IMR-90 (cell line): ENCODE data around the gene RAB37. TPM values are rescaled to one million over a fixed set of nuclear protein-coding genes. Genes with fewer than 3 reads are reported as not detected.

Source experiments
- ATAC-seq: fragments of 200-7000 bp; cut with Tn5 transposase; 2 replicates; pipeline ENCODE4 v1.9.1; 2020; ENCODE audit warnings: low read depth, mild to moderate bottlenecking, moderate library complexity
- BruUV-seq: library from RNA; stranded (reverse); fragments of 400-500 nt; replicated peaks from 2 replicates; lab custom pipeline; 2021; lab: Mats Ljungman, UMichigan
- CTCF ChIA-PET: fragments of 300-600 bp; formaldehyde crosslinking; extraction: SDS; loops from one replicate; lab custom pipeline; 2021; ENCODE audit warnings: antibody characterized with exemption; lab: Yijun Ruan, JAX
- POLR2A ChIA-PET: fragments of 300-600 bp; sonication (Branson Sonifier 250); formaldehyde crosslinking; loops from one replicate; lab custom pipeline; 2022; ENCODE audit warnings: antibody characterized with exemption; ENCODE audit not compliant: unreplicated experiment; lab: Charles Lee
- DNase-seq: peaks from one replicate; pipeline ENCODE4 v3.0.0; 2013
- H2AFZ ChIP-seq: replicated peaks from 2 replicates; pipeline ENCODE3; 2013; ENCODE audit warnings: low read length, mild to moderate bottlenecking; ENCODE audit not compliant: poor library complexity
- H2AK5ac ChIP-seq: 2 replicates; pipeline ENCODE4 v1.6.1; 2013; ENCODE audit warnings: low read depth, low read length, inconsistent platforms
- H2AK9ac ChIP-seq: replicated peaks from 2 replicates; pipeline ENCODE3; 2013; ENCODE audit warnings: mild to moderate bottlenecking, low read depth, low read length, moderate library complexity; ENCODE audit not compliant: poor library complexity
- H2BK120ac ChIP-seq: 2 replicates; pipeline ENCODE4 v1.6.1; 2013; ENCODE audit warnings: low read depth, low read length, inconsistent platforms
- H2BK15ac ChIP-seq: 3 replicates; pipeline ENCODE4 v1.6.1; 2013; ENCODE audit warnings: low read depth, low read length, inconsistent platforms
- H2BK20ac ChIP-seq: 2 replicates; pipeline ENCODE4 v1.6.1; 2013; ENCODE audit warnings: low read depth, mild to moderate bottlenecking, inconsistent platforms, low read length, moderate library complexity
- H2BK5ac ChIP-seq: 2 replicates; pipeline ENCODE4 v1.6.1; 2013; ENCODE audit warnings: mild to moderate bottlenecking, low read depth, low read length, inconsistent platforms; ENCODE audit not compliant: poor library complexity, severe bottlenecking
- H3K14ac ChIP-seq: replicated peaks from 2 replicates; pipeline ENCODE4 v1.6.1; 2013; ENCODE audit warnings: low read depth, low read length, inconsistent platforms
- H3K18ac ChIP-seq: 2 replicates; pipeline ENCODE4 v1.6.1; 2013; ENCODE audit warnings: low read depth, low read length, control low read depth
- H3K23ac ChIP-seq: 2 replicates; pipeline ENCODE4 v1.6.1; 2013; ENCODE audit warnings: low read depth, low read length, inconsistent platforms
- H3K27ac ChIP-seq: 2 replicates; pipeline ENCODE4 v1.5.1; 2013; ENCODE audit warnings: mild to moderate bottlenecking, control low read depth, low read length; ENCODE audit not compliant: insufficient read depth
- H3K27me3 ChIP-seq: 2 replicates; pipeline ENCODE4 v1.6.1; 2013; ENCODE audit warnings: low read length; ENCODE audit not compliant: control insufficient read depth, insufficient read depth
- H3K36me3 ChIP-seq: 2 replicates; pipeline ENCODE4 v1.6.1; 2013; ENCODE audit warnings: low read length, mixed read lengths; ENCODE audit not compliant: control insufficient read depth, insufficient read depth
- H3K4ac ChIP-seq: 2 replicates; pipeline ENCODE4 v1.6.1; 2013; ENCODE audit warnings: low read depth, low read length, inconsistent platforms
- H3K4me1 ChIP-seq: 2 replicates; pipeline ENCODE4 v1.6.1; 2013; ENCODE audit warnings: low read length, mixed read lengths; ENCODE audit not compliant: control insufficient read depth, insufficient read depth
- H3K4me2 ChIP-seq: 2 replicates; pipeline ENCODE4 v1.6.1; 2013; ENCODE audit warnings: low read depth, mild to moderate bottlenecking, control low read depth, low read length, moderate library complexity
- H3K4me3 ChIP-seq: 2 replicates; pipeline ENCODE4 v1.5.1; 2013; ENCODE audit warnings: low read depth, mild to moderate bottlenecking, control low read depth, low read length, moderate library complexity; ENCODE audit not compliant: insufficient read depth
- H3K56ac ChIP-seq: 2 replicates; pipeline ENCODE4 v1.6.1; 2013; ENCODE audit warnings: low read length, inconsistent platforms; ENCODE audit not compliant: insufficient read depth; ENCODE audit errors: extremely low read depth
- H3K79me1 ChIP-seq, 2 experiments: 2 replicates each; pipeline ENCODE4 v1.6.1; 2013; ENCODE audit warnings: low read length in 2 of 2, inconsistent platforms in 1 of 2, low read depth in 1 of 2
- H3K9ac ChIP-seq: 2 replicates; pipeline ENCODE4 v1.6.1; 2013; ENCODE audit warnings: low read depth, low read length, control low read depth
- H3K9me1 ChIP-seq: 2 replicates; pipeline ENCODE4 v1.6.1; 2013; ENCODE audit warnings: low read length, inconsistent platforms; ENCODE audit not compliant: insufficient read depth
- H3K9me3 ChIP-seq: 2 replicates; pipeline ENCODE4 v1.6.1; 2013; ENCODE audit warnings: low read length; ENCODE audit not compliant: control insufficient read depth, insufficient read depth
- H4K20me1 ChIP-seq: 2 replicates; pipeline ENCODE4 v1.6.1; 2013; ENCODE audit warnings: low read length, inconsistent platforms; ENCODE audit not compliant: insufficient read depth
- H4K5ac ChIP-seq: 2 replicates; pipeline ENCODE4 v1.6.1; 2013; ENCODE audit warnings: mild to moderate bottlenecking, low read depth, low read length, control low read depth
- H4K8ac ChIP-seq, 2 experiments: 2 replicates each; pipeline ENCODE4 v1.6.1; 2013; ENCODE audit warnings: low read depth in 2 of 2, low read length in 2 of 2, control low read depth in 1 of 2, inconsistent platforms in 1 of 2
- H4K91ac ChIP-seq: 2 replicates; pipeline ENCODE4 v1.6.1; 2013; ENCODE audit warnings: low read depth, low read length, inconsistent platforms; ENCODE audit not compliant: insufficient read depth
- MAZ ChIP-seq: IDR thresholded peaks from 2 replicates; pipeline ENCODE4 v1.6.1; 2012; ENCODE audit warnings: low read depth, mild to moderate bottlenecking, low read length, improper control_type of control experiment, moderate library complexity, borderline replicate concordance
- RAD21 ChIP-seq: IDR thresholded peaks from 2 replicates; pipeline ENCODE4 v1.6.1; 2012; ENCODE audit warnings: low read length, improper control_type of control experiment
- WGBS, 2 experiments: methylation state at CpG; one replicate each; pipeline versions ENCODE4 v1.1.5 to v1.1.7; 2013; ENCODE audit warnings: missing lambda C conversion rate in 2 of 2; ENCODE audit not compliant: insufficient read length in 1 of 2; ENCODE audit errors: extremely low coverage in 2 of 2; 5-methylcytosine and 5-hydroxymethylcytosine counted together
- dilution Hi-C: fragments of 300-500 bp; cut with HindIII; formaldehyde crosslinking; loops from one replicate; pipeline ENCODE4 v1.14.3; 2018; ENCODE audit warnings: low sequenced_read_pairs; ENCODE audit not compliant: unreplicated experiment
- in situ Hi-C: fragments of 300-500 bp; cut with MboI; formaldehyde crosslinking; loops from 3 replicates; pipeline ENCODE4 v1.14.3; 2019; ENCODE audit warnings: low sequenced_read_pairs, inconsistent platforms, mixed read lengths
- intact Hi-C: fragments of 100-400 bp; cut with micrococcal nuclease; formaldehyde crosslinking; loops from 2 replicates; pipeline ENCODE4 v1.10.0; 2022
- polyA plus RNA-seq, 3 experiments: library from polyadenylated mRNA; depleted of rRNA; stranded (reverse); fragments of >200 nt; gene quantifications; 2 replicates each; pipeline ENCODE4 v1.2.3, GENCODE V29; 2012; ENCODE audit warnings: low replicate concordance in 1 of 3
- total RNA-seq: library from RNA; depleted of rRNA; stranded (reverse); fragments of >200 nt; gene quantifications from 2 replicates; pipeline ENCODE4 v1.2.3, GENCODE V29; 2012

Gene RAB37
- total and polyA plus RNA-seq, 2 of the 4 experiments (the other 2 are of a cell fraction), result 0.19 TPM; not detected in 1

- no peak overlapping the region for H3K4ac ChIP-seq
- no peak overlapping the region for H3K56ac ChIP-seq
- no peaks in the 10 kb centered on the region for H3K36me3 ChIP-seq
- no peak overlapping the region for H4K91ac ChIP-seq
- no peak for ATAC-seq
- no TSS peak for BruUV-seq
- H2AK5ac ChIP-seq, result no peak overlapping the region
- H3K18ac ChIP-seq, result no peak overlapping the region
- H2AK9ac ChIP-seq, result no peak overlapping the region
- no peak overlapping the region for H2BK5ac ChIP-seq
- CTCF ChIA-PET, result no interaction called here
- no peak overlapping the region for H3K23ac ChIP-seq
- H2BK120ac ChIP-seq, result no peak overlapping the region
- no peak overlapping the region for H3K4me3 ChIP-seq
- H3K4me2 ChIP-seq, result no peak overlapping the region
- peaks cover 2% of the 10 kb centered on the region for H3K27me3 ChIP-seq
- no peaks in the 10 kb centered on the region for H3K79me1 ChIP-seq
- no peaks in the 10 kb centered on the region for H3K9me3 ChIP-seq
- POLR2A ChIA-PET, result no interaction called here
- intact Hi-C loops, result no loop called here
- TF ChIP-seq RAD21, result no peak
- TF ChIP-seq MAZ, result no peak
- H3K4me1 ChIP-seq, result no peaks in the 10 kb centered on the region
- H2AFZ ChIP-seq, result no peak overlapping the region
- no peak overlapping the region for H4K8ac ChIP-seq
- H2BK20ac ChIP-seq, result no peak overlapping the region
- H4K20me1 ChIP-seq, result no peaks in the 10 kb centered on the region
- in situ Hi-C loops, result no loop called here
- H3K14ac ChIP-seq, result no peak overlapping the region
- no peak overlapping the region for H2BK15ac ChIP-seq
- H3K9ac ChIP-seq, result no peak overlapping the region
- dilution Hi-C loops, result no loop called here
- no peak overlapping the region for H3K27ac ChIP-seq
- H3K9me1 ChIP-seq, result no peaks in the 10 kb centered on the region
- no peak for DNase-seq
- WGBS, 2 experiments, result 57% methylated on average over 2 of the region's 4 CpGs; no CpG with 5 or more reads in 1 of the 2 experiments
- H4K5ac ChIP-seq, result no peak overlapping the region
These were observed 14.3 kb upstream of the RAB37 start for GRCh38 chr17:74722782-74723181.
